Upper lobe of left lung (tissue), 4 donors: ENCODE measurements around the gene CAMK1D.

Experiments used
- CTCF ChIP-seq, 6 experiments: fragments of 450-650 bp in 4 of 6; fragments of 200-600 bp in 2 of 6; sonication (generic) in 2 of 6; IDR thresholded peaks; one replicate each; pipeline ENCODE4 v1.5.1; 2016 to 2019; ENCODE audit warnings: antibody characterized with exemption in 6 of 6
- POLR2A ChIP-seq, 4 donors: fragments of 450-650 bp; IDR thresholded peaks; one replicate each; pipeline ENCODE4 v1.5.1; 2016 to 2017; ENCODE audit warnings: antibody characterized with exemption in 4 of 4, mild to moderate bottlenecking in 2 of 4

- no peak for TF ChIP-seq CTCF (IDR thresholded peaks at IDR 0.05)
- no peak for TF ChIP-seq POLR2A (IDR thresholded peaks at IDR 0.05)
These were observed 25.7 kb downstream of the CAMK1D start for GRCh38 chr10:12375076-12375504.
